MV-4-11 (cell line): Measurements from ENCODE around the gene CTNNA3.

ENCODE experiments used
- DNase-seq: peaks from one replicate; lab custom pipeline; 2025; lab: John Stamatoyannopoulos, UW

Gene CTNNA3

GRCh38 chr10:66805612-66806011 lies 890.4 kb downstream of the CTNNA3 start:
- DNase-seq = no peak

- no peak for DNase-seq
These were observed 891.0 kb downstream of the CTNNA3 start for GRCh38 chr10:66804962-66805361.

GRCh38 chr10:66803174-66803573 lies 892.8 kb downstream of the CTNNA3 start:
- DNase-seq = no peak

- no peak for DNase-seq
These were observed 896.5 kb downstream of the CTNNA3 start for GRCh38 chr10:66799474-66799873.

GRCh38 chr10:66795866-66796265 lies 900.1 kb downstream of the CTNNA3 start:
- DNase-seq = no peak

- DNase-seq = no peak
These were observed 903.6 kb downstream of the CTNNA3 start for GRCh38 chr10:66792441-66792840.

GRCh38 chr10:66788178-66788987 lies 907.6 kb downstream of the CTNNA3 start:
- DNase-seq = no peak

GRCh38 chr10:66786709-66787108 lies 909.3 kb downstream of the CTNNA3 start:
- no peak for DNase-seq

GRCh38 chr10:66784770-66785169 lies 911.2 kb downstream of the CTNNA3 start:
- no peak for DNase-seq

GRCh38 chr10:66783316-66783715 lies 912.7 kb downstream of the CTNNA3 start:
- no peak for DNase-seq

- DNase-seq = no peak
These were observed 913.2 kb downstream of the CTNNA3 start for GRCh38 chr10:66782776-66783175.

- no peak for DNase-seq
These were observed 913.9 kb downstream of the CTNNA3 start for GRCh38 chr10:66782144-66782543.

GRCh38 chr10:66780796-66781195 lies 915.2 kb downstream of the CTNNA3 start:
- no peak for DNase-seq

- DNase-seq = no peak
These were observed 917.6 kb downstream of the CTNNA3 start for GRCh38 chr10:66778351-66778750.

- no peak for DNase-seq
These were observed 918.3 kb downstream of the CTNNA3 start for GRCh38 chr10:66777665-66778064.

GRCh38 chr10:66773472-66773817 lies 922.5 kb downstream of the CTNNA3 start:
- DNase-seq = no peak

GRCh38 chr10:66772548-66773471 lies 923.2 kb downstream of the CTNNA3 start:
- no peak for DNase-seq

GRCh38 chr10:66767707-66768106 lies 928.3 kb downstream of the CTNNA3 start:
- DNase-seq = no peak

- DNase-seq = no peak
These were observed 933.7 kb downstream of the CTNNA3 start for GRCh38 chr10:66762218-66762729.

GRCh38 chr10:66760941-66761340 lies 935.1 kb downstream of the CTNNA3 start:
- no peak for DNase-seq

- no peak for DNase-seq
These were observed 940.5 kb downstream of the CTNNA3 start for GRCh38 chr10:66755474-66755873.

- no peak for DNase-seq
These were observed 943.3 kb downstream of the CTNNA3 start for GRCh38 chr10:66752714-66753113.

- DNase-seq = no peak
These were observed 947.8 kb downstream of the CTNNA3 start for GRCh38 chr10:66748217-66748616.
